ENCODE results near the gene MAJIN.

The MAJIN gene

GRCh38 chr11:64893194-64894069 lies 78.5 kb downstream of the MAJIN start:
- no peak for DNase-seq (ENCODE audit: low read depth in 4 of 4, low spot score in 1 of 4)

GRCh38 chr11:64892838-64893193 lies 79.1 kb downstream of the MAJIN start:
- DNase-seq (ENCODE audit: low read depth in 4 of 4, low spot score in 1 of 4), result no peak

- DNase-seq (ENCODE audit: low read depth in 4 of 4, low spot score in 1 of 4), result no peak
These were observed 79.5 kb downstream of the MAJIN start for GRCh38 chr11:64892411-64892831.

DNA sequence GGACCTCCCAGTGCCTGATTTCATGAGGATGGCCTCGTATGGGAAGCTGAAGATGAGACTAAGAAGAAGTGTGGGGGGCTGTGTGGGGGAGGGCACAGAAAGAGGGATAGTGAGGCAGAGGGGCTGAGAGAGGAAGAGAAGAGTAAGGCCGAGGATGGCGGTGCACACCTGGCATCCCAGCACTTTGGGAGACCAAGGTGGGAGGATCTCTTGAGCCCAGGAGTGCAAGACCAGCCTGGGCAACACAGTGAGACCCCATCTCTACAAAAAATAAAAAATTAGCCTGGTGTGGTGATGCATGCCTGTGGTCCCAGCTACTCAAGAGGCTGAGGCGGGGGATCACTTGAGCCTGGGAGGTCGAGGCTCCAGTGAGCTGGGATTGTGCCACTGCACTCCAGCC lies 80.0 kb downstream of the MAJIN start:
- DNase-seq (ENCODE audit: low read depth in 4 of 4, low spot score in 1 of 4), result no peak

- no peak for DNase-seq (ENCODE audit: low read depth in 4 of 4, low spot score in 1 of 4)
These were observed 80.6 kb downstream of the MAJIN start for GRCh38 chr11:64891215-64891848.

- DNase-seq (ENCODE audit: low read depth in 4 of 4, low spot score in 1 of 4), result no peak
These were observed 81.4 kb downstream of the MAJIN start for GRCh38 chr11:64890522-64890939.

DNA sequence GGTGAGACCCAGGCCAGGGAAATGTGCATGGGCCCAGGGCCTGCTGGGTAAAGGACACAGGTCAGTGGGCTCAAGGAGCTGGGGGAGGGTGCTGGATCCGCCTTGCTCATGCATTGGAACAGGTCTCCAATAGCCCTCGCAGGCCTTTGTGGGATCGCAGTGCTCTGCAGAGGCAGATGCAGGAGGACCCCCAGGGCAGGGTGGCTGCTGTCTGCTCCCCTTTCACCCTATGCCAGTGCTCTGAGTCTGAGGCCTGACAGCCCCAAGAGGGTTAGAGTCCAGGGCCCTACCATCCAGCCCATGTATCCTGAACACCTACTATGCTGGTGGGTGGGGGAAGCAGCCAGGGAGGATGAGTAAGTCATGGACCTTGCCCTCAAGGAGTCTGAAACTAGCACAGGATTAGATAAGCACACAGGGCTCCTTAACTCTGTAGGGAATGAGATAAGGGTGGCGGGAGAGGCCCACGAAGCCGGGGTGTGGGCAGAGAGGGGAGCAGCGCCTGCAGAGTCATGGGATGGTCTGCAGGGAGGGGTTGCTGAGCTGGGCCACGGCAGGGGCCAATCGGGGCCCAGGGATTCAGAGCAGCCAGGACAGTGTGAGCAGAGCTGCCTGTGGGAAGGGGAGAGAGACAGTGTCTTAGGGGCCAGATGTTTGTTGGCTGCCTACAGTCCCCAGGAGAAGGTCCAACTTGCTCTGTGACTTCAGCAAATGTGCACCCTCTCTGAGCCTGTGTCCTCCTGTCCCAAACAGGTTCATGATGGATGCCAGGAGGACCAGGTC lies 83.0 kb downstream of the MAJIN start:
- no peak for DNase-seq (ENCODE audit: low read depth in 4 of 4, low spot score in 1 of 4)

GRCh38 chr11:64888406-64888728 lies 83.5 kb downstream of the MAJIN start:
- DNase-seq (ENCODE audit: low read depth in 4 of 4, low spot score in 1 of 4), result no peak

Measured in stimulated activated CD4-positive, alpha-beta T cell treated with anti-CD3 and anti-CD28 coated beads, Interleukin-1b, Interleukin-23, amount 100 ng/mL, for 24 hours (primary cell).